ENCODE data around the gene KDM5C. TPM values are rescaled to one million over a fixed set of nuclear protein-coding genes. Genes with fewer than 3 reads are reported as not detected.

Gene KDM5C
- total and polyA plus RNA-seq, 2 of the 4 experiments (the other 2 are of a cell fraction) = 75.4 to 84.6 TPM

DNA sequence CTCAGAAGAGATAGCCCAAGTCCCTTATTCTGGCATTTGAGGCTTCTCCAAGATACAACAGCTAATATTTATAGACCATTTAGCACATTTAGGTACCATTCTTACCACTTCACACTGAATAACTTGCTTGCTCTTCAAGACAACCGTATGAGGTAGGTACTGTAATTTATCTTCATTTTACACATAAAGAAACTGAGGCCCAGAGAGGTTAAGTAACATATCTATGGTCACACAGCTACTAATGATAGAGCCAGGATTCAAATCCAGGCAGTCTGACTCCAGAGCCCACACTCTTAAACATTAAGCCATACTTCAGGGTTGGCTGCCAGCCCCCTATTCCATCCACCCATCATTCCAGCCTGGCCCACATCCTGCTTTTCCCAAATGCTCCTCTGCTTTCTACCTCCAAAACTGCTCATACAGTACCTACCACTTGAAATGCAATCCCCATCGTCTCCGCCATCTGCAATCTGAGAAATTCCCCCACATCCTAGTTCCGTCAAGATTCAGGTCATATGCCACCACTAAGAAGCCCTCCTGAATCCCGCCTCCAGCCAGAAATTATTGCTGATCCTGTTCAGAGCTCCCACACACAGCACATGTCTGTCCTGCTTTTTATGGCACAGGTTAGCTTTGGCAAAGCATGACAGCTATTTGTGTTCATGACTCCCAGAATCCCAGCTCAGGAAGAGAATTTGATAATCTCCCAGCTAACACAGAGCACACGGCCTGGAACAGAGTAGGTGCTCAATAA, 32.8 kb upstream of the KDM5C start:
- H2BK15ac ChIP-seq (ENCODE audit: low read depth, low read length) = no peak overlapping the region
- H4K5ac ChIP-seq (ENCODE audit: low read depth, low read length) = no peak overlapping the region
- no peak overlapping the region for H2BK20ac ChIP-seq (ENCODE audit: low read depth, low read length)
- 93% methylated on average over 4 of the region's 6 CpGs; no CpG with 5 or more reads in 1 of the 2 experiments for WGBS, 2 experiments (ENCODE audit: extremely low coverage in 2 of 2, insufficient read length in 1 of 2)
- no peak overlapping the region for H3K56ac ChIP-seq (ENCODE audit: extremely low read depth, insufficient read depth, low read length)
- ChIA-PET CTCF (interaction anchor here (0.6 kb wide), 1 partner anchor 14 kb away, joined by 3 read pairs; no protein-coding TSS in a partner anchor), POLR2A (ENCODE audit: unreplicated experiment) (no interaction called here)
- no peak overlapping the region for H3K4ac ChIP-seq (ENCODE audit: low read depth, low read length)
- no peak overlapping the region for H2AK5ac ChIP-seq (ENCODE audit: low read depth, low read length)
- H2BK120ac ChIP-seq (ENCODE audit: low read depth, low read length) = no peak overlapping the region
- dilution Hi-C loops (cut with HindIII; ENCODE audit: low sequenced_read_pairs, unreplicated experiment) (no loop called here), in situ Hi-C loops (cut with MboI; ENCODE audit: low sequenced_read_pairs) (no loop called here), intact Hi-C loops (cut with micrococcal nuclease) (no loop called here)
- no peak overlapping the region for H3K4me3 ChIP-seq (ENCODE audit: insufficient read depth, low read depth, low read length)
- no peaks in the 10 kb centered on the region for H3K9me3 ChIP-seq (ENCODE audit: control insufficient read depth, insufficient read depth, low read length)
- no peak overlapping the region for H4K8ac ChIP-seq (ENCODE audit: low read depth in 2 of 2, low read length in 2 of 2)
- no peak overlapping the region for H3K14ac ChIP-seq (replicated peaks; ENCODE audit: low read depth, low read length)
- H2BK5ac ChIP-seq (ENCODE audit: low read depth, low read length, poor library complexity, severe bottlenecking) = no peak overlapping the region
- peaks cover 32% of the 10 kb centered on the region; the same call in 1 of the 2 replicates for H3K27me3 ChIP-seq (ENCODE audit: control insufficient read depth, insufficient read depth, low read length)
- DNase-seq (no peak), ATAC-seq (ENCODE audit: low read depth) (no peak)
- no peak overlapping the region for H4K91ac ChIP-seq (ENCODE audit: insufficient read depth, low read depth, low read length)
- H3K4me1 ChIP-seq (ENCODE audit: control insufficient read depth, insufficient read depth, low read length) = peaks cover under 1% of the 10 kb centered on the region; the same call in 1 of the 2 replicates
- H3K9me1 ChIP-seq (ENCODE audit: insufficient read depth, low read length) = peaks cover 2% of the 10 kb centered on the region; the same call in 1 of the 2 replicates
- H2AFZ ChIP-seq (replicated peaks; ENCODE audit: low read length, poor library complexity) = no peak overlapping the region
- H3K36me3 ChIP-seq (ENCODE audit: control insufficient read depth, insufficient read depth, low read length) = 0 out of 2 replicates have a peak, but pooled peaks cover 3% of the 10 kb centered on the region
- TF ChIP-seq RAD21 (IDR thresholded peaks at IDR 0.05; ENCODE audit: low read length) (no peak), SMC3 (IDR thresholded peaks at IDR 0.05; ENCODE audit: low read depth, low read length) (no peak)
- TF ChIP-seq, protein P1, sequence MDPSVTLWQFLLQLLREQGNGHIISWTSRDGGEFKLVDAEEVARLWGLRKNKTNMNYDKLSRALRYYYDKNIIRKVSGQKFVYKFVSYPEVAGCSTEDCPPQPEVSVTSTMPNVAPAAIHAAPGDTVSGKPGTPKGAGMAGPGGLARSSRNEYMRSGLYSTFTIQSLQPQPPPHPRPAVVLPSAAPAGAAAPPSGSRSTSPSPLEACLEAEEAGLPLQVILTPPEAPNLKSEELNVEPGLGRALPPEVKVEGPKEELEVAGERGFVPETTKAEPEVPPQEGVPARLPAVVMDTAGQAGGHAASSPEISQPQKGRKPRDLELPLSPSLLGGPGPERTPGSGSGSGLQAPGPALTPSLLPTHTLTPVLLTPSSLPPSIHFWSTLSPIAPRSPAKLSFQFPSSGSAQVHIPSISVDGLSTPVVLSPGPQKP (IDR thresholded peaks at IDR 0.05; ENCODE audit: borderline replicate concordance, low read depth, low read length) = no peak
- TF ChIP-seq, protein P2, sequence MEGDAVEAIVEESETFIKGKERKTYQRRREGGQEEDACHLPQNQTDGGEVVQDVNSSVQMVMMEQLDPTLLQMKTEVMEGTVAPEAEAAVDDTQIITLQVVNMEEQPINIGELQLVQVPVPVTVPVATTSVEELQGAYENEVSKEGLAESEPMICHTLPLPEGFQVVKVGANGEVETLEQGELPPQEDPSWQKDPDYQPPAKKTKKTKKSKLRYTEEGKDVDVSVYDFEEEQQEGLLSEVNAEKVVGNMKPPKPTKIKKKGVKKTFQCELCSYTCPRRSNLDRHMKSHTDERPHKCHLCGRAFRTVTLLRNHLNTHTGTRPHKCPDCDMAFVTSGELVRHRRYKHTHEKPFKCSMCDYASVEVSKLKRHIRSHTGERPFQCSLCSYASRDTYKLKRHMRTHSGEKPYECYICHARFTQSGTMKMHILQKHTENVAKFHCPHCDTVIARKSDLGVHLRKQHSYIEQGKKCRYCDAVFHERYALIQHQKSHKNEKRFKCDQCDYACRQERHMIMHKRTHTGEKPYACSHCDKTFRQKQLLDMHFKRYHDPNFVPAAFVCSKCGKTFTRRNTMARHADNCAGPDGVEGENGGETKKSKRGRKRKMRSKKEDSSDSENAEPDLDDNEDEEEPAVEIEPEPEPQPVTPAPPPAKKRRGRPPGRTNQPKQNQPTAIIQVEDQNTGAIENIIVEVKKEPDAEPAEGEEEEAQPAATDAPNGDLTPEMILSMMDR (conservative IDR thresholded peaks at IDR 0.05; ENCODE audit: low read depth, low read length) = no peak
- H3K79me1 ChIP-seq (ENCODE audit: low read depth in 1 of 2, low read length in 2 of 2) = no peaks in the 10 kb centered on the region
- no peak overlapping the region for H3K27ac ChIP-seq (ENCODE audit: insufficient read depth, low read length)
- no peak overlapping the region for H3K4me2 ChIP-seq (ENCODE audit: low read depth, low read length)
- no peak overlapping the region for H3K23ac ChIP-seq (ENCODE audit: low read depth, low read length)
- no TSS peak for BruUV-seq (replicated peaks)
- H3K9ac ChIP-seq (ENCODE audit: low read depth, low read length) = no peak overlapping the region
- peaks cover 10% of the 10 kb centered on the region; the same call in 1 of the 2 replicates for H4K20me1 ChIP-seq (ENCODE audit: insufficient read depth, low read length)
- no peak overlapping the region for H2AK9ac ChIP-seq (replicated peaks; ENCODE audit: low read depth, low read length, poor library complexity)
- no peak overlapping the region for H3K18ac ChIP-seq (ENCODE audit: low read depth, low read length)
